BJ (cell line): Measurements from ENCODE around the gene HBE1. TPM values are rescaled to one million over a fixed set of nuclear protein-coding genes. Genes with fewer than 3 reads are reported as not detected.

Experiments used
- CTCF ChIA-PET: fragments of 350-600 bp; formaldehyde crosslinking; extraction: SDS; loops from one replicate; lab custom pipeline; 2021; ENCODE audit warnings: antibody characterized with exemption, inconsistent platforms; lab: Yijun Ruan, JAX
- POLR2A ChIA-PET: fragments of 300-600 bp; sonication (Branson Sonifier 250); formaldehyde crosslinking; extraction: SDS; loops from one replicate; lab custom pipeline; 2021; ENCODE audit warnings: antibody characterized with exemption; lab: Charles Lee
- DNase-seq: peaks from one replicate; pipeline ENCODE4 v3.0.0-alpha.2; 2011; ENCODE audit warnings: low read depth
- H3K27me3 ChIP-seq: 2 replicates; pipeline ENCODE4 v1.6.0; 2011; ENCODE audit warnings: low read length; ENCODE audit not compliant: control insufficient read depth, insufficient read depth
- H3K36me3 ChIP-seq: 2 replicates; pipeline ENCODE4 v1.5.1; 2011; ENCODE audit warnings: low read length; ENCODE audit not compliant: control insufficient read depth, insufficient read depth
- H3K4me3 ChIP-seq: 2 replicates; pipeline ENCODE4 v1.5.1; 2011; ENCODE audit warnings: low read depth, mild to moderate bottlenecking, control low read depth, low read length
- polyA plus RNA-seq: library from polyadenylated mRNA; depleted of rRNA; stranded (reverse); fragments of >200 nt; gene quantifications from 2 replicates; pipeline ENCODE4 v1.2.3, GENCODE V29; 2011
- TF ChIP-seq, protein P1 (sequence below): IDR thresholded peaks from 2 replicates; pipeline ENCODE4 v1.5.1; 2011; ENCODE audit warnings: low read depth, mild to moderate bottlenecking, control low read depth, inconsistent platforms, low read length, moderate library complexity; ENCODE audit not compliant: insufficient read depth

HBE1 gene
- polyA plus RNA-seq, 1 experiment, result not detected

GRCh38 chr11:5229356-5229755 lies 40.4 kb downstream of the HBE1 start:
- Histone ChIP-seq H3K36me3 (no peaks in the 10 kb centered on the region), H3K4me3 (no peak overlapping the region), H3K27me3 (no peaks in the 10 kb centered on the region)
- DNase-seq, result no peak
- TF ChIP-seq, protein P1, sequence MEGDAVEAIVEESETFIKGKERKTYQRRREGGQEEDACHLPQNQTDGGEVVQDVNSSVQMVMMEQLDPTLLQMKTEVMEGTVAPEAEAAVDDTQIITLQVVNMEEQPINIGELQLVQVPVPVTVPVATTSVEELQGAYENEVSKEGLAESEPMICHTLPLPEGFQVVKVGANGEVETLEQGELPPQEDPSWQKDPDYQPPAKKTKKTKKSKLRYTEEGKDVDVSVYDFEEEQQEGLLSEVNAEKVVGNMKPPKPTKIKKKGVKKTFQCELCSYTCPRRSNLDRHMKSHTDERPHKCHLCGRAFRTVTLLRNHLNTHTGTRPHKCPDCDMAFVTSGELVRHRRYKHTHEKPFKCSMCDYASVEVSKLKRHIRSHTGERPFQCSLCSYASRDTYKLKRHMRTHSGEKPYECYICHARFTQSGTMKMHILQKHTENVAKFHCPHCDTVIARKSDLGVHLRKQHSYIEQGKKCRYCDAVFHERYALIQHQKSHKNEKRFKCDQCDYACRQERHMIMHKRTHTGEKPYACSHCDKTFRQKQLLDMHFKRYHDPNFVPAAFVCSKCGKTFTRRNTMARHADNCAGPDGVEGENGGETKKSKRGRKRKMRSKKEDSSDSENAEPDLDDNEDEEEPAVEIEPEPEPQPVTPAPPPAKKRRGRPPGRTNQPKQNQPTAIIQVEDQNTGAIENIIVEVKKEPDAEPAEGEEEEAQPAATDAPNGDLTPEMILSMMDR, result no peak
- CTCF ChIA-PET, result no interaction called here
- POLR2A ChIA-PET, result no interaction called here

- DNase-seq, result no peak
- no peaks in the 10 kb centered on the region for H3K27me3 ChIP-seq
- TF ChIP-seq, protein P1, result no peak
- CTCF ChIA-PET, result interaction anchor here (0.6 kb wide), 1 partner anchor 17 kb away, joined by 3 read pairs; no protein-coding TSS in a partner anchor
- no peak overlapping the region for H3K4me3 ChIP-seq
- POLR2A ChIA-PET, result no interaction called here
- no peaks in the 10 kb centered on the region for H3K36me3 ChIP-seq
Measured at GRCh38 chr11:5228124-5228523, 41.6 kb downstream of the HBE1 start.

GRCh38 chr11:5227681-5228080 lies 42.1 kb downstream of the HBE1 start:
- POLR2A ChIA-PET, result no interaction called here
- no peak for DNase-seq
- H3K4me3 ChIP-seq, result no peak overlapping the region
- CTCF ChIA-PET, result interaction anchor here (0.6 kb wide), 1 partner anchor 17 kb away, joined by 3 read pairs; no protein-coding TSS in a partner anchor
- H3K36me3 ChIP-seq, result no peaks in the 10 kb centered on the region
- no peaks in the 10 kb centered on the region for H3K27me3 ChIP-seq
- TF ChIP-seq, protein P1, result no peak

DNA sequence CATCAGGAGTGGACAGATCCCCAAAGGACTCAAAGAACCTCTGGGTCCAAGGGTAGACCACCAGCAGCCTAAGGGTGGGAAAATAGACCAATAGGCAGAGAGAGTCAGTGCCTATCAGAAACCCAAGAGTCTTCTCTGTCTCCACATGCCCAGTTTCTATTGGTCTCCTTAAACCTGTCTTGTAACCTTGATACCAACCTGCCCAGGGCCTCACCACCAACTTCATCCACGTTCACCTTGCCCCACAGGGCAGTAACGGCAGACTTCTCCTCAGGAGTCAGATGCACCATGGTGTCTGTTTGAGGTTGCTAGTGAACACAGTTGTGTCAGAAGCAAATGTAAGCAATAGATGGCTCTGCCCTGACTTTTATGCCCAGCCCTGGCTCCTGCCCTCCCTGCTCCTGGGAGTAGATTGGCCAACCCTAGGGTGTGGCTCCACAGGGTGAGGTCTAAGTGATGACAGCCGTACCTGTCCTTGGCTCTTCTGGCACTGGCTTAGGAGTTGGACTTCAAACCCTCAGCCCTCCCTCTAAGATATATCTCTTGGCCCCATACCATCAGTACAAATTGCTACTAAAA lies 42.9 kb downstream of the HBE1 start, which contains the start of gene HBB:
TSS of gene HBB (minus strand) at position 340 of the 579 bp plus-strand sequence. CDS start at position 290, 50 bp downstream.
- POLR2A ChIA-PET, result no interaction called here
- Histone ChIP-seq H3K27me3 (no peaks in the 10 kb centered on the region), H3K36me3 (no peaks in the 10 kb centered on the region), H3K4me3 (no peak within 1 kb of the TSS)
- TF ChIP-seq, protein P1, result no peak
- no peak for DNase-seq
- CTCF ChIA-PET, result interaction anchor here (0.6 kb wide), 1 partner anchor 105 kb away, joined by 3 read pairs; no protein-coding TSS in a partner anchor

GRCh38 chr11:5225480-5225871 lies 44.3 kb downstream of the HBE1 start:
- DNase-seq, result no peak
- Histone ChIP-seq H3K36me3 (no peaks in the 10 kb centered on the region), H3K4me3 (no peak overlapping the region), H3K27me3 (no peaks in the 10 kb centered on the region)
- TF ChIP-seq, protein P1, result no peak
- POLR2A ChIA-PET, result no interaction called here
- CTCF ChIA-PET, result no interaction called here
